Stomach (tissue), 9 donors: Measurements from ENCODE around the gene TMEM9B. TPM values are rescaled to one million over a fixed set of nuclear protein-coding genes. Genes with fewer than 3 reads are reported as not detected.

Experiments
- DNase-seq, 2 donors: peaks; one replicate each; pipeline versions ENCODE4 v3.0.0 to v3.0.0-alpha.2; 2013 to 2019
- H3K27ac ChIP-seq, 5 donors: fragments of 200-600 bp in 4 of 5; sonication (generic) in 4 of 5; one replicate each; pipeline ENCODE4 v1.5.1; 2013 to 2019; ENCODE audit warnings: mild to moderate bottlenecking in 1 of 5, moderate library complexity in 1 of 5
- H3K27me3 ChIP-seq, 3 donors: fragments of 200-600 bp; sonication (generic); one replicate each; pipeline ENCODE4 v1.5.1; 2017 to 2019; ENCODE audit warnings: mixed run types in 1 of 3
- H3K36me3 ChIP-seq, 4 donors: fragments of 200-600 bp; sonication (generic); 1 replicate in 3 of 4; 2 replicates in 1 of 4; pipeline ENCODE4 v1.5.1; 2016 to 2019
- H3K4me1 ChIP-seq, 4 donors: fragments of 200-600 bp; sonication (generic); one replicate each; pipeline ENCODE4 v1.5.1; 2016 to 2019
- H3K4me3 ChIP-seq, 4 donors: fragments of 200-600 bp; sonication (generic) in 3 of 4; one replicate each; pipeline ENCODE4 v1.5.1; 2016 to 2019; ENCODE audit warnings: mild to moderate bottlenecking in 1 of 4
- H3K9me3 ChIP-seq, 4 donors: fragments of 200-600 bp; sonication (generic); one replicate each; pipeline ENCODE4 v1.5.1; 2016 to 2019
- EP300 ChIP-seq: sonication (generic); formaldehyde crosslinking; IDR thresholded peaks from one replicate; pipeline ENCODE4 v1.6.1; 2017; ENCODE audit warnings: antibody characterized with exemption
- POLR2A ChIP-seq, 4 donors: fragments of 450-650 bp; IDR thresholded peaks; one replicate each; pipeline ENCODE4 v1.6.1; 2016; ENCODE audit warnings: antibody characterized with exemption in 4 of 4, control low read depth in 2 of 4, mild to moderate bottlenecking in 1 of 4, moderate library complexity in 1 of 4
- POLR2AphosphoS5 ChIP-seq, 3 donors: sonication (generic); formaldehyde crosslinking; IDR thresholded peaks; one replicate each; pipeline ENCODE4 v1.6.1; 2016; ENCODE audit warnings: antibody characterized with exemption in 3 of 3
- WGBS, 5 donors: extraction: QIAGEN DNeasy Blood & Tissue Kit in 3 of 5; methylation state at CpG; one replicate each; pipeline versions ENCODE4 v1.1.5 to v1.1.7; 2013 to 2018; 5-methylcytosine and 5-hydroxymethylcytosine counted together
- intact Hi-C: fragments of 100-400 bp; cut with DNase I; formaldehyde crosslinking; loops from one replicate; pipeline ENCODE4 v1.15.1; 2023; ENCODE audit warnings: low total_unique reads
- polyA plus RNA-seq, 3 donors: library from polyadenylated mRNA; stranded (reverse); fragments of 200-250 nt; gene quantifications; one replicate each; pipeline ENCODE4 v1.2.3, GENCODE V29; 2013
- total RNA-seq, 5 donors: library from RNA; depleted of rRNA; stranded (reverse); fragments of >200 nt; gene quantifications; one replicate each; pipeline versions ENCODE4 v1.1.0 to v1.2.3, GENCODE V29; 2014 to 2016
- TF ChIP-seq, protein P1 (sequence below), 7 experiments: fragments of 450-650 bp in 4 of 7; fragments of 200-600 bp in 3 of 7; sonication (generic) in 3 of 7; IDR thresholded peaks; one replicate each; pipeline ENCODE4 v1.5.1; 2016 to 2019; ENCODE audit warnings: antibody characterized with exemption in 7 of 7, control low read depth in 2 of 7, mild to moderate bottlenecking in 1 of 7
- donor health status: healthy with polysubstance abuse.
- donor health status: Bipolar disorder and iron deficiency.
- donor health status: healthy.

The TMEM9B gene
- total and polyA plus RNA-seq, 8 donors: 0.58 to 74.4 (median 30.9) TPM

DNA sequence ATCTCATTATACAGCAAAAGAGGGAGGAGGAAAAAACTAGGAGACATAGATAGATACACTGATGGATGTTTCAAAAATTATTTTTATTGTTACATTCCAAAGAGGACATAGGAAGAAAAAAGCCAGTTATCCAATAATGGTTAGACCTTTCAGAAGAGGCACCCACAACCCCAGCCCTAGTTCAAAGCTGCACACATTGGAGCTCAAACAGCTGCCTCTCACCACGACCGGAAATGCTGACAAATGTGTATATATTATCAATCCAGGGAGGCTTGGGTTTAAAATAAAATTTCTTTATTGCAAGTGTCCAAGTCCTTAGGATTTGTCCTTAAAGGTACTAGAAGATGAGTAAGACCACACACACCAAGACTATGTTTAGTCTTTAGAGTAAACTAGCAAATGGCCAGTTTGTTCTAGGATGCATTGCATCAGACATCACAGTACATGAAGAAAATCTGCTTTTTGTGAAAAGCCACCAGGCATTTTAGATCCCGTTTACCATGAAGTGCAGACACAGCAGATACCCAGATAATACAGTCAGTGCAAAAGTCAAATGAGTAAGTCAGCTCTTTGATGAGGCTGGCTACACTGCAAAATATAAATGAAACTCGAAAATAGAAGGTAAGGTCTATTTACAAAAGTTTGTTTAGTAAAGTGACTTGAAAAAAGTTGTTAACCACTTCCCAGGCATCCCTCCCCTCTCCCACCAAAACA, 16.9 kb downstream of the TMEM9B start:
- peaks cover 2 to 57% (median 52%) of the 10 kb centered on the region in 4 donors for H3K36me3 ChIP-seq
- intact Hi-C loops: no loop called here
- H3K4me3 ChIP-seq: no peak overlapping the region
- H3K4me1 ChIP-seq: peaks cover 0 to 8% (median 0%) of the 10 kb centered on the region in 4 donors
- WGBS, 5 donors: 62 to 73% (median 72%) methylated on average over 4 of the region's 4 CpGs
- no peaks in the 10 kb centered on the region for H3K9me3 ChIP-seq
- no peaks in the 10 kb centered on the region for H3K27me3 ChIP-seq
- no peak for DNase-seq
- no peak overlapping the region for H3K27ac ChIP-seq
- TF ChIP-seq, protein P1, sequence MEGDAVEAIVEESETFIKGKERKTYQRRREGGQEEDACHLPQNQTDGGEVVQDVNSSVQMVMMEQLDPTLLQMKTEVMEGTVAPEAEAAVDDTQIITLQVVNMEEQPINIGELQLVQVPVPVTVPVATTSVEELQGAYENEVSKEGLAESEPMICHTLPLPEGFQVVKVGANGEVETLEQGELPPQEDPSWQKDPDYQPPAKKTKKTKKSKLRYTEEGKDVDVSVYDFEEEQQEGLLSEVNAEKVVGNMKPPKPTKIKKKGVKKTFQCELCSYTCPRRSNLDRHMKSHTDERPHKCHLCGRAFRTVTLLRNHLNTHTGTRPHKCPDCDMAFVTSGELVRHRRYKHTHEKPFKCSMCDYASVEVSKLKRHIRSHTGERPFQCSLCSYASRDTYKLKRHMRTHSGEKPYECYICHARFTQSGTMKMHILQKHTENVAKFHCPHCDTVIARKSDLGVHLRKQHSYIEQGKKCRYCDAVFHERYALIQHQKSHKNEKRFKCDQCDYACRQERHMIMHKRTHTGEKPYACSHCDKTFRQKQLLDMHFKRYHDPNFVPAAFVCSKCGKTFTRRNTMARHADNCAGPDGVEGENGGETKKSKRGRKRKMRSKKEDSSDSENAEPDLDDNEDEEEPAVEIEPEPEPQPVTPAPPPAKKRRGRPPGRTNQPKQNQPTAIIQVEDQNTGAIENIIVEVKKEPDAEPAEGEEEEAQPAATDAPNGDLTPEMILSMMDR (IDR thresholded peaks at IDR 0.05): no peak
- no peak for TF ChIP-seq POLR2AphosphoS5 (IDR thresholded peaks at IDR 0.05)
- no peak for TF ChIP-seq EP300
- no peak for TF ChIP-seq POLR2A (IDR thresholded peaks at IDR 0.05)

DNA sequence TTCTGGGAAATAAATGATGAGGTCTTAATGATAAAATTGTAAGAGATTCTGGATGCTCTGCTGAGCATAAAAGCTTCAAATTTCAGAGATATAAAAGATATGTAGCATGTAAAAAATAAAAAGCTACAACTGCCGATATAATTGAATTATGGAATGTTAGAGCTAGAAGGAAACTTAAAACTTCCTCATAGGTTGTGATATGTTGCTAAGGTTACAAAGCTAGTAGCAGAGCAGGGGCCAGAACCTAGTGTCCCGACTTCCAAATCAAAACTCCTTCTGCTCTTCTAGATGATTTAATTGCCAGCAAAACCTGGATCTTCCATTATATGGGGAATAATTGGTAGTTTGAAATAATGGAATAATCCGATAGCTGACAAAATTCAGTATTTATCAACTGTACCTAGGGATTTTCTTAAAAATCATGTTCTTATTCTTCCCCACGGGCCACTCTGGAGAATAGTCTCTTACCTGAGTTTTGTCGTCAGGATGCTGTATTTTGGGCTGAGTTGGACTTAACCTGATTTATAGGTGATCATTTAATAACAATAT, 21.6 kb downstream of the TMEM9B start, which contains the start of gene ASCL3:
Gene ASCL3 (minus strand): TSS at position 499 of the 549 bp plus-strand sequence. CDS start 4,855 bp downstream, outside the sequence.
- WGBS, 5 donors: 67 to 79% (median 72%) methylated on average over 5 of the region's 5 CpGs
- no peak for DNase-seq
- Histone ChIP-seq H3K27ac (no peak within 1 kb of the TSS), H3K36me3 (peaks cover 0 to 9% (median 8%) of the 10 kb centered on the region in 4 donors), H3K4me3 (no peak within 1 kb of the TSS), H3K27me3 (no peaks in the 10 kb centered on the region), H3K4me1 (no peaks in the 10 kb centered on the region), H3K9me3 (no peaks in the 10 kb centered on the region)
- TF ChIP-seq, protein P1 (IDR thresholded peaks at IDR 0.05): no peak
- no peak for TF ChIP-seq POLR2A (IDR thresholded peaks at IDR 0.05)
- no peak for TF ChIP-seq POLR2AphosphoS5 (IDR thresholded peaks at IDR 0.05)
- no peak for TF ChIP-seq EP300
- intact Hi-C loops: no loop called here

DNA sequence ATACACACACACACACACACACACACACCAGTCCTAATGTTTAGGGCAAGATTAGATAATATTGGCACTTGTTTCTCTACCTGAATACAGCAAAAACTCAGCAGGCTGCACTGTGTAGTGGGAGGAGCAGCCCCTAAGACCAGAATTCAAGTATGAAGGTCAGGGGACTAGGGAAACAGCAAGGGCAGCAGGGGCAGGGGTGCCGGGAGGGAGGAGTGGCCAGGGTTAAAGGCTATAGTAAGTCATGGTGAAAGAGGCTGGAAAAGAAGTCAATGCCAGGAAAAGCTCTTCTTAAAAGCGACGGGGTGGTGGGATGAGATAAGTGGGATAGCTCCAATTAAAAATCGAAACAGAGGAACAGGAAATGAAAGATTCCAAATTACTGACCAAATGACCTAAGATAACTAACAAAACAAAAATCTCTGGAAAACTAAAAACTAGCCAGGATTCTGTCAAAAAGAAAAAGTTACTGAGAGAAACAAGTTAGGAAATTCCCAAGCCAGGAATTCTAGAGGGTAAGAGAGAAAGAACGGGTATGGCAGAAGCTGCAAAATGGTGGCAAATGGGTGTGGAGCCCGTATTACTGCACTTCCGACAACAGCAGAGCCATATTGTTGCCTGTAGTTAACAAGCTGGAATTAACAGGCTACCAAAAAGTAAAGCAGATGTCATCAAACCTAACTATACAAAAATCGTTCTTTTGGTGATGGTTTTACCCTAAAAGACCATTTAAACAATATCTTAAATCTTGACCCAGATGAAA, 22.7 kb downstream of the TMEM9B start:
- Histone ChIP-seq H3K4me1 (no peaks in the 10 kb centered on the region), H3K27me3 (no peaks in the 10 kb centered on the region), H3K36me3 (no peaks in the 10 kb centered on the region), H3K27ac (no peak overlapping the region), H3K4me3 (no peak overlapping the region), H3K9me3 (no peaks in the 10 kb centered on the region)
- no peak for TF ChIP-seq POLR2AphosphoS5 (IDR thresholded peaks at IDR 0.05)
- no peak for TF ChIP-seq EP300
- TF ChIP-seq POLR2A (IDR thresholded peaks at IDR 0.05): no peak
- TF ChIP-seq, protein P1 (IDR thresholded peaks at IDR 0.05): no peak
- intact Hi-C loops: no loop called here
- DNase-seq: no peak
- WGBS, 5 donors: 57 to 67% (median 65%) methylated on average over 8 of the region's 8 CpGs

DNA sequence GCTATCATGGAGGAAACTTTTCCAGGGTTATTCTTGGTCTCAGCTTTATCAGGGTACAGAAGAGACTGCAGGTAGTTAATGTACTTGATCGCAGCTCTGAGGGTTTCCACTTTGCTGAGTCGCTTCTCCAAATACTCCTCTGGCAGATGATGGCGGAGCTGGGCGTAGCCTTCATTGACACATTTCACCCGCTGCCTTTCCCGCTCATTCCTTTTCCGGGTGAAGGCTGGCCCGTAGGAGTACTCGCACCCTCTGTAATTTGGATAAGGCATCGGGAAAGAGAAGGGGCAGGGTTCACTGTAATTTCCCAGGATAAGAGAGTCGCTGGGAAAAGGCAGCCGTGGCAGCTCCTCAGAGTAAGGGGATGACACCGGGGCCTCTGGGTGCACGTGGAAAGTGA, 26.6 kb downstream of the TMEM9B start:
- Histone ChIP-seq H3K36me3 (no peaks in the 10 kb centered on the region), H3K9me3 (no peaks in the 10 kb centered on the region), H3K27me3 (no peaks in the 10 kb centered on the region), H3K27ac (no peak overlapping the region), H3K4me3 (no peak overlapping the region), H3K4me1 (no peaks in the 10 kb centered on the region)
- WGBS, 5 donors: 82 to 90% (median 86%) methylated on average over 13 to 14 of the region's 14 CpGs
- intact Hi-C loops: no loop called here
- no peak for DNase-seq
- TF ChIP-seq EP300 (no peak), POLR2A (IDR thresholded peaks at IDR 0.05) (no peak), POLR2AphosphoS5 (IDR thresholded peaks at IDR 0.05) (no peak)
- TF ChIP-seq, protein P1 (IDR thresholded peaks at IDR 0.05): no peak
